ENCODE results near the gene PPP1R9B. TPM values are rescaled to one million over a fixed set of nuclear protein-coding genes. Genes with fewer than 3 reads are reported as not detected.

PPP1R9B gene
- total and polyA plus RNA-seq, 4 experiments from 2014 or later = 0.48 to 99.7 (median 49.9) TPM

GRCh38 chr17:50196036-50196435 is 45.6 kb upstream of the PPP1R9B start:
- Mint-ChIP-seq H3K27me3 (peaks cover 7 to 25% of the 10 kb centered on the region in 2 donors), H3K27ac (peak overlapping the region in 1 of 7 donors; percentile 52), H3K9me3 (no peaks in the 10 kb centered on the region), H3K36me3 (no peaks in the 10 kb centered on the region), H3K4me3 (no peak overlapping the region), H3K4me1 (peaks cover 7 to 35% (median 15%) of the 10 kb centered on the region in 4 donors)
- H3K4me3 ChIP-seq (ENCODE audit: low read length in 2 of 2) = no peak overlapping the region
- DNase-seq = peak in 1 of 5 donors; percentile 21
- no peaks in the 10 kb centered on the region for H3K36me3 ChIP-seq (ENCODE audit: insufficient read depth, low read length)
- H3K27ac ChIP-seq (ENCODE audit: low read depth, low read length) = no peak overlapping the region
- intact Hi-C loops (cut with micrococcal nuclease) = no loop called here
- POLR2A ChIA-PET (ENCODE audit: partially characterized antibody) = no interaction called here
- H3K9me3 ChIP-seq (ENCODE audit: control insufficient read depth in 1 of 2, low read length in 2 of 2) = no peaks in the 10 kb centered on the region
- CTCF ChIA-PET (ENCODE audit: partially characterized antibody) = interaction anchor here (1.6 to 3.0 kb wide), 3 partner anchors 26 to 101 kb away, joined by 3 to 22 read pairs (median 8); no protein-coding TSS in a partner anchor
- H3K4me1 ChIP-seq (ENCODE audit: insufficient read depth, low read length) = peaks cover 14% of the 10 kb centered on the region
- H3K27me3 ChIP-seq (ENCODE audit: insufficient read depth, low read length) = peaks cover 3% of the 10 kb centered on the region

GRCh38 chr17:50194934-50195865 is 44.7 kb upstream of the PPP1R9B start:
- intact Hi-C loops (cut with micrococcal nuclease) = no loop called here
- peaks cover 2 to 19% of the 10 kb centered on the region in 2 donors for H3K27me3 Mint-ChIP-seq
- H3K4me3 Mint-ChIP-seq = peak overlapping the region in 1 of 8 donors; percentile 39
- Histone ChIP-seq H3K4me1 (ENCODE audit: insufficient read depth, low read length) (peaks cover 6% of the 10 kb centered on the region), H3K9me3 (ENCODE audit: control insufficient read depth in 1 of 2, low read length in 2 of 2) (no peaks in the 10 kb centered on the region), H3K36me3 (ENCODE audit: insufficient read depth, low read length) (no peaks in the 10 kb centered on the region), H3K4me3 (ENCODE audit: low read length in 2 of 2) (no peak overlapping the region), H3K27me3 (ENCODE audit: insufficient read depth, low read length) (no peaks in the 10 kb centered on the region), H3K27ac (ENCODE audit: low read depth, low read length) (no peak overlapping the region)
- peaks cover 4 to 27% (median 9%) of the 10 kb centered on the region in 4 donors for H3K4me1 Mint-ChIP-seq
- H3K9me3 Mint-ChIP-seq = no peaks in the 10 kb centered on the region
- no peaks in the 10 kb centered on the region for H3K36me3 Mint-ChIP-seq
- peak in 1 of 5 donors; percentile 35 for DNase-seq
- CTCF ChIA-PET (ENCODE audit: partially characterized antibody) = interaction anchor here (1.6 kb wide), 1 partner anchor 56 kb away, joined by 3 read pairs; no protein-coding TSS in a partner anchor
- peak overlapping the region in 1 of 7 donors; percentile 41 for H3K27ac Mint-ChIP-seq
- POLR2A ChIA-PET (ENCODE audit: partially characterized antibody) = no interaction called here

GRCh38 chr17:50194140-50194933 is 43.9 kb upstream of the PPP1R9B start:
- no peak overlapping the region for H3K4me3 Mint-ChIP-seq
- peak in 1 of 5 donors; percentile 43 for DNase-seq
- CTCF ChIA-PET (ENCODE audit: partially characterized antibody) = no interaction called here

GRCh38 chr17:50192618-50193291 is 42.3 kb upstream of the PPP1R9B start:
- H3K27me3 ChIP-seq (ENCODE audit: insufficient read depth, low read length) = no peaks in the 10 kb centered on the region
- Mint-ChIP-seq H3K36me3 (no peaks in the 10 kb centered on the region), H3K4me3 (no peak overlapping the region), H3K9me3 (no peaks in the 10 kb centered on the region), H3K27ac (peak overlapping the region in 1 of 7 donors; percentile 44), H3K4me1 (peaks cover 0 to 6% (median 0%) of the 10 kb centered on the region in 4 donors), H3K27me3 (peaks cover 0 to 3% of the 10 kb centered on the region in 2 donors)
- H3K9me3 ChIP-seq (ENCODE audit: control insufficient read depth in 1 of 2, low read length in 2 of 2) = no peaks in the 10 kb centered on the region
- no peaks in the 10 kb centered on the region for H3K4me1 ChIP-seq (ENCODE audit: insufficient read depth, low read length)
- H3K4me3 ChIP-seq (ENCODE audit: low read length in 2 of 2) = no peak overlapping the region
- no peaks in the 10 kb centered on the region for H3K36me3 ChIP-seq (ENCODE audit: insufficient read depth, low read length)
- POLR2A ChIA-PET (ENCODE audit: partially characterized antibody) = no interaction called here
- CTCF ChIA-PET (ENCODE audit: partially characterized antibody) = interaction anchor here (1.9 kb wide), 1 partner anchor 9 kb away, joined by 5 read pairs; the partner anchor contains the start of gene COL1A1
- intact Hi-C loops (cut with micrococcal nuclease) = no loop called here
- DNase-seq = no peak
- H3K27ac ChIP-seq (ENCODE audit: low read depth, low read length) = no peak overlapping the region

More at GRCh38 chr17:50194140-50194933, 43.9 kb upstream of the PPP1R9B start:
- no peaks in the 10 kb centered on the region for H3K27me3 ChIP-seq (ENCODE audit: insufficient read depth, low read length)
- no peak overlapping the region for H3K4me3 ChIP-seq (ENCODE audit: low read length in 2 of 2)
- POLR2A ChIA-PET (ENCODE audit: partially characterized antibody) = no interaction called here
- Mint-ChIP-seq H3K9me3 (no peaks in the 10 kb centered on the region), H3K27me3 (peaks cover 2 to 14% of the 10 kb centered on the region in 2 donors), H3K4me1 (peaks cover 2 to 20% (median 7%) of the 10 kb centered on the region in 4 donors), H3K27ac (no peak overlapping the region), H3K36me3 (no peaks in the 10 kb centered on the region)
- H3K4me1 ChIP-seq (ENCODE audit: insufficient read depth, low read length) = no peaks in the 10 kb centered on the region
- no peak overlapping the region for H3K27ac ChIP-seq (ENCODE audit: low read depth, low read length)
- no peaks in the 10 kb centered on the region for H3K9me3 ChIP-seq (ENCODE audit: control insufficient read depth in 1 of 2, low read length in 2 of 2)
- intact Hi-C loops (cut with micrococcal nuclease) = no loop called here
- no peaks in the 10 kb centered on the region for H3K36me3 ChIP-seq (ENCODE audit: insufficient read depth, low read length)

GRCh38 chr17:50192144-50192617 is 41.7 kb upstream of the PPP1R9B start:
- H3K9me3 Mint-ChIP-seq = no peaks in the 10 kb centered on the region
- Histone ChIP-seq H3K4me3 (ENCODE audit: low read length in 2 of 2) (no peak overlapping the region), H3K4me1 (ENCODE audit: insufficient read depth, low read length) (no peaks in the 10 kb centered on the region), H3K9me3 (ENCODE audit: control insufficient read depth in 1 of 2, low read length in 2 of 2) (no peaks in the 10 kb centered on the region), H3K27ac (ENCODE audit: low read depth, low read length) (no peak overlapping the region), H3K27me3 (ENCODE audit: insufficient read depth, low read length) (no peaks in the 10 kb centered on the region), H3K36me3 (ENCODE audit: insufficient read depth, low read length) (no peaks in the 10 kb centered on the region)
- H3K4me3 Mint-ChIP-seq = no peak overlapping the region
- intact Hi-C loops (cut with micrococcal nuclease) = no loop called here
- H3K27ac Mint-ChIP-seq = no peak overlapping the region
- CTCF ChIA-PET (ENCODE audit: partially characterized antibody) = interaction anchor here (1.9 kb wide), 1 partner anchor 9 kb away, joined by 5 read pairs; the partner anchor contains the start of gene COL1A1
- no peak for DNase-seq
- POLR2A ChIA-PET (ENCODE audit: partially characterized antibody) = no interaction called here
- H3K4me1 Mint-ChIP-seq = no peaks in the 10 kb centered on the region
- no peaks in the 10 kb centered on the region for H3K27me3 Mint-ChIP-seq
- no peaks in the 10 kb centered on the region for H3K36me3 Mint-ChIP-seq

- Mint-ChIP-seq H3K4me3 (no peak overlapping the region), H3K27me3 (no peaks in the 10 kb centered on the region), H3K9me3 (no peaks in the 10 kb centered on the region), H3K4me1 (no peaks in the 10 kb centered on the region), H3K27ac (no peak overlapping the region), H3K36me3 (no peaks in the 10 kb centered on the region)
- H3K4me1 ChIP-seq (ENCODE audit: insufficient read depth, low read length) = no peaks in the 10 kb centered on the region
- H3K4me3 ChIP-seq (ENCODE audit: low read length in 2 of 2) = no peak overlapping the region
- H3K27ac ChIP-seq (ENCODE audit: low read depth, low read length) = no peak overlapping the region
- H3K27me3 ChIP-seq (ENCODE audit: insufficient read depth, low read length) = no peaks in the 10 kb centered on the region
- POLR2A ChIA-PET (ENCODE audit: partially characterized antibody) = no interaction called here
- no peaks in the 10 kb centered on the region for H3K36me3 ChIP-seq (ENCODE audit: insufficient read depth, low read length)
- no peak for DNase-seq
- intact Hi-C loops (cut with micrococcal nuclease) = no loop called here
- CTCF ChIA-PET (ENCODE audit: partially characterized antibody) = interaction anchor here (1.5 to 1.9 kb wide), 2 partner anchors 8 to 10 kb away, joined by 3 to 5 read pairs; partner anchors contain the start of gene COL1A1
- no peaks in the 10 kb centered on the region for H3K9me3 ChIP-seq (ENCODE audit: control insufficient read depth in 1 of 2, low read length in 2 of 2)
These were observed 41.1 kb upstream of the PPP1R9B start for GRCh38 chr17:50191359-50192143.

Data from CD4-positive, alpha-beta memory T cell (primary cell).